NCI-H2227 treated with DMSO at 0.1 percent for 48 hours (cell line): Measurements from ENCODE around the gene FAM171A1.
"Not testable (repeated sequence)": the region's sequence is repeated elsewhere in the genome, so short reads cannot be mapped to it uniquely, and the experiment has no call there.

Source experiments
- DNase-seq: peaks from one replicate; lab custom pipeline; 2025; lab: John Stamatoyannopoulos, UW

The FAM171A1 gene

DNA sequence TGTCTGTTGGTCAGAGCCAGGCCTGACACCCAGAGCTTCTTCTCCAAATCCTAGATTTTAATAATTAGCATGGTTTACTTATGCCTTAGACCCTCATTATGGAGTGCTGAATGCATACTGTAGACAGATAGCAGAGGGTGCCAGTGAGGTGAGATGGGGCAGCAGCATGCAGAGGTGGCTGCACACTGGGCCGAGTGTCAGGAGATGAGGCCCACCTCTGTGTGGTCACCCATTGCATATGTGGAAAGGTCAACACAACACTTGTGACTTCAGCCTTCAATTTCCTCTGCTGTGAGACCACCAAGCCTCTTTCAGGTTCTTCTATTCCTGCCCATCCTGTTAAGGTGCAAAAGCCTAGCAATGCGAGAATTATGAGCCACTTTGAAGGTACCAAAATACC lies 162.9 kb downstream of the FAM171A1 start:
- no peak for DNase-seq

DNA sequence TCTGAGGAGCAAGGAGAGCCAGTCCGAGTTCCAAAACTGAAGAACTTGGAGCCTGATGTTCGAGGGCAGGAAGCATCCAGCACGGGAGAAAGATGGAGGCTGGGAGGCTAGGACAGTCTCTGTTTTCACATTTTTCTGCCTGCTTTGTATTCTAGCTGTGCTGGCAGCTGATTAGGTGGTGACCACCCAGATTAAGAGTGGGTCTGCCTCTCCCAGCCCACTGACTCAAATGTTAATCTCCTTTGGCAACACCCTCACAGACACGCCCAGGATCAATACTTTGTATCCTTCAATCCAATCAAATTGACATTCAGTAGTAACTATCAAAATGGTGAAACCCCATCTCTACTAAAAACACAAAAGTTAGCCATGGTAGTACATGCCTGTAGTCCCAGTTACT lies 163.7 kb downstream of the FAM171A1 start:
- not testable (repeated sequence) for DNase-seq

- no peak for DNase-seq
These were observed 168.4 kb downstream of the FAM171A1 start for GRCh38 chr10:15202639-15203038.

- DNase-seq = not testable (repeated sequence)
These were observed 168.8 kb downstream of the FAM171A1 start for GRCh38 chr10:15202301-15202621.

GRCh38 chr10:15201589-15202300 lies 169.3 kb downstream of the FAM171A1 start:
- no peak for DNase-seq

- no peak for DNase-seq
These were observed 170.5 kb downstream of the FAM171A1 start for GRCh38 chr10:15200626-15201025.

DNA sequence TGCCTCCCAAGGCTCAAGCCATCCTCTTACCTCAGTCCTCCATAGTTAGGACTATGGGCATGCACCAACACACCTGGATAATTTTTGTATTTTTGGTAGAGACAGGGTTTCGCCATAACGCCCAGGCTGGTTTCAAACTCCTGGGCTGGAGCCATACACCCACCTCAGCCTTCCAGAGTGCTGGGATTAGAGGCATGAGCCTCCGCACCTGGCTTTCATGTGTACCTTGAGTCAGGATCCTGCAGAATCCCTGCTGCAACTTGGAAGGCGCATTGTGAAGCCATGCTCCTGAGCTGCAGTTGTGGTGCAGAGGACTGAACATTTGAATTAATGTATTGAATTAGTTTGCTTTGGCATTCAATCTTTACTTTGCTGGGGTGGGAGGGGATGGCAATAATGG lies 173.2 kb downstream of the FAM171A1 start:
- DNase-seq = no peak

DNA sequence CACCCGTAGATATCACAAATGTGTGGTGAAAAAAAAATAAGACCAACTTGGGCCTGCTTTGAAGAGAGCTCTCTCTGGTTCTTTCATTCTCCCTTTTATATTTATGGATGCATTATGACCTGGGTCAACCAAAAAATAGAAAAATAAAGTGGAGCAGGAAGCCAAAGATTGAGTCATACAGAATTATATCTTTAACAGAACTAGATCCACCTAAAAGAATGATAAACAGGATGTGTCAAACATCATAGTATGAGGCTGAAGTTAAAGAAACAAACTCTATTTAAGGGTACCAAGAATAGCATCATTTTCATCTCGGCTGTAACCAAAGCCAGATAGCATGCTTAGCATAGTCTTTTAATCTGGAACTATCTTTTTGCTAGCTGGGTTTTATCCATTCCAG lies 173.8 kb downstream of the FAM171A1 start:
- no peak for DNase-seq

DNA sequence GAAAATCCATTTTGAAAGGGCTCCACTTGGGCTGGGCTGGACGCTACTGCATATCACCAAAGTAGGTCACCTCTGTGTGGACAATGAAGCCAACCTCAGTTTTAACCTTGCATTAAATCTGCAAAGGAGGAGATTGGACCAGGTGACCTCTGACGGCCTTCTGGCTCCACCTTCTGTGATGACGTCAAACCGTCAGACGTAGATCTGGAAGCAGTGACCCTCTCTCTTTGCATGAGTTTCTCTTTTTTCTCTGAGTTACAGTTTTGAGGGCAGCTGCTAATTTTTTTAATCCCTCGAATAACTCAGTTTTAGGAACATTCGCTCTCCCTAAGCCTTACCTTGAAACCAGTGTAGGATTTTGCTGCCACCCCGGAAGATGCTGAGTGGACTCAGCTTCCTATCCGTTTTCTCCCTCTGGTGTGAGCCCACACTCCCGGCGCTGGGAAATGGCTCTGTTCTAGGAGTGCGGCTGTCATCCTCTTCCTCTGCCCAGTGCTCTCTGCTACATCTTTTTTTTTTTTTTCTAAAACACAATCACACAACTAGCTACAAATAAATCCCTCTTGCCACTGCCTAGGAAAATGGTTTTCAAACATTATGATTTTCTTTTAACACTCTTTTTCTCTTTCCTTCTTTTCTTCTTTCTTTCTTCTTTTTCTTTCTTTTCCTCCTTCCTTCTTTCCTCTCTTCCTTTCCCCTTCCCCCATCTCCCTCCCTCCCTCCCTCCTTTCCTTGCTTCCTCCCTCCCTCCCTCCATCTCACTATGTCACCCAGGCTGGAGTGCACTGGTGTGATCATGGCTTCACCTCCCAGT lies 174.9 kb downstream of the FAM171A1 start:
- peak; percentile 68 for DNase-seq

DNA sequence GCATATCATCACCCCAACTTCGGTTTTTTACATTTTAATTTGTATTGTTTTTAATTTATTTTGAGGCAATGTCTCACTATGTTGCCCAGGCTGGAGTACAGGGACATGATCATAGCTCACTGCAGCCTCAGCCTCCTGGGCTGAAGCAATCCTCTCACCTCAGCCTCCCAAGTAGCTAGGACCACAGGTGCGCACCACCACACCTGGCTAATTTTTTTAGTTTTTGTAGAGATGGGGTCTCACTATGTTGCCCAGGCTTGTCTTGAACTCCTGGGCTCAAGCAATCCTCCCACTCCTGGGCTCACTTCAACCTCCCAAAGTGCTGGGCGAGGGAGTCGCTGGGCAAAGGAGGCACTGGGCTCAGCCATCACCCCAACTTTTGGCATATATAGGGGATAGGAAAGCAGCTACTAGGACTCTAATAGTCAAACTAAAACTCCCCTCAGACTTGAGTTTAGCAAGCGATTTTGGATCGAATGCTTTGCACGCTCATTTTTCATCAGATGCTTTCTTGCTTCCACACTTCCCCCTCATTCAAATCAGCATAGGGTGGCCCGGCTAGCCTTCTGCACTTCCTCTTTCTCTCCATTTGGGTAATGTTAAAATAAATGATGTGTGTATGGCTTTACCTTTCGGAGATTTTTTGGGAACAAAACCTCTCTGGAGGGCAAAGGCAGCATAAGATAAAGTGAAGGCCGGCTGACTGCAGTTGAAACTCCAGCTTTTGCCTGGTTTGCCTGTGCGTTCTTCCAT lies 181.8 kb downstream of the FAM171A1 start:
- DNase-seq = no peak

DNA sequence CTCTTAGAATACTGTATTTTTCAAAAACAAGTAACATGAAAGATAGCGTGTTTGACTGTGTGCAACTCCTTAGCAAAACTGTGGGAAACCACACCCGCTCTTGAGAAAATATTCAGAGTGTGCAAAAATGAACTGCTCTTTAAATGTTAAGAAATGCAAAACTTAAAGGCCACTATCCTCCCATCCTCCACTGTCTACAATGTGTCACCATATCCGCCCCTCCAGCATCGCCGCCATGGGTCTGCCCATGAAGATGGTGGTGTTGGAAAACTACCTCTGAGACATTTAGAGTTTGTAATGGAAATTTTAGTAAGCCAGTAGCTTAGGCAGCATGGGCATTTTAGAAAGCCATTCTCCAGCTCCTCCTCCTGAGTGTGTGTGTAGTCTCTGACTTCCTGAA lies 182.5 kb downstream of the FAM171A1 start:
- DNase-seq = no peak

- no peak for DNase-seq
These were observed 187.2 kb downstream of the FAM171A1 start for GRCh38 chr10:15183689-15184481.

- no peak for DNase-seq
These were observed 188.4 kb downstream of the FAM171A1 start for GRCh38 chr10:15182540-15183207.

- no peak for DNase-seq
These were observed 189.4 kb downstream of the FAM171A1 start for GRCh38 chr10:15181576-15182156.

GRCh38 chr10:15180736-15181135 lies 190.4 kb downstream of the FAM171A1 start:
- DNase-seq = no peak

DNA sequence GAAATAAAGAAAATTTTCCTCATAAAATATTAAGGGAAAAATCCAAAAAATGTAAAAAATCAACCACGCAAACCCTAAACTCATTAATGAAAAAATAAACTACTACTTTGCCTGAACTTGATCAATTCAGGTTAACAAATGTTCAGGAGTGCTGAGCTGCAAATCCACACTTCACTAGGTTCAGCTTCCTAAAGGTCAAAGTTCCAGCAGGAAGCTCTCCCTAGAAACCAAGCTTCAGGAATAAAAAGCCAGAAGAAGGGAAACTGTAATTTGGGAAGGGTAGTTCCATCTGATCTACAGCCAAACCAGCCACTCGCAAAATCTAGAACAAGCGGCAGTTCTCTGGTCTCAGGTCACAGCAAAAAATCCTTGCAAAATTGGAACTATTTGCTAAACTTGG lies 194.8 kb downstream of the FAM171A1 start:
- DNase-seq = no peak

DNA sequence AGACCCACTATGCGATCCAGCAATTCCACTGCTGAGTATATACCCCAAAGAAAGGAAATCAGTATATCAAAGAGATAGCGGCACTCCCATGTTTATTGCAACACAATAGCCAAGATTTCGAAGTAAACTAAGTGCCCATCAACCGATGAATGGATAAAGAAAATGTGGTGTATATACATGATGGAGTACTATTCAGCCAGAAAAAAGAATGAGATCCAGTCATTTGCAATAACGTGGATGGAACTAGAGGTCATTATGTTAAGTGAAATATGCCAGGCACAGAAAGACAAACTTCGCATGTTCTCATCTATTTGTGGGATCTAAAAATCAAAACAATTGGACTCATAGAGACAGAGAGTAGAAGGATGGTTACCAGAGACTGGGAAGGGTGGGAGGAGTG lies 195.5 kb downstream of the FAM171A1 start:
- no peak for DNase-seq

- no peak for DNase-seq
These were observed 198.7 kb downstream of the FAM171A1 start for GRCh38 chr10:15172306-15172840.

DNA sequence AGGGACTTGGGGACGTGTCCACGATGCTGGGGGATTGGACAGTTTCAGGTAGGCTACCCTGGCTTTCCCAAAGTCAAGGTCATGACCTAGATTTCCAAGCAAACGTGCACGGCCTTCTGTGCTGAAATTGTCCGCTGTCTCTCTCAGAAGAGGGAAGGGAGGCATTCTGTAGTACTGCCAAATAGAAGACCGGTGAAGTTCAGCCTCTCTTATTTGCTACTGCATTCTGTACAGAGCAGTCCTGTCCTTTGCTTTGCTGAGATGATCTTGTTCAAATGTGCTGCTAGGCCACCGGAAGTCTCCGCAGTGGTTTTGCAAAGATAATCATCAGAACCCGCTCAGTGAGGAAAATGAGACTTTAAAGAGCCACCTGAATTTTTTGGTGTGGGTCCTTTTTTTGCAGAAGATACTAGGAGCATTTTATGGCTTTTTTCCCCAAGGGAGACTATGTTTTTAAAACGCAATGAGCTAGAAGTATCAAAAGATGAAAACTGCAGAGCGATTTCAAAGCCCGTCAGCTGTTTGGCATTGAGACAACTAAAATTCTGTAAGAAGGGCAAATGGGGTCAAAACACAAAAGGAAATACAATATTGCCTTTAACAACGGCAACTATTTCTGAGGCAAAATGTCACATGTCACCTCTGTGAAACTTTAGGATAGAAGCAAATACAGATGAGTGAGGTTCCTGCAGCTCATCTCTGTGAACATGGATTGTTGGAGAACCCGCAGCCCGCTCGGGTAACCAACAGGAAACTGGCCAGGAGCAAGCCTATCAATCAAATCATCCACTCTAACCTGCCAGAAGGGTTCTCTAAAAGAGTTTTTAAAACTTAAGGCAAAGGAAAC lies 201.3 kb downstream of the FAM171A1 start:
- DNase-seq = no peak
